GM21717 (cell line): ENCODE measurements around the gene TBC1D22A.

Experiments used
- ATAC-seq: cut with Tn5 transposase; IDR thresholded peaks from one replicate; pipeline ENCODE4 v1.9.1; 2021; ENCODE audit warnings: mild to moderate bottlenecking, moderate library complexity; ENCODE audit not compliant: unreplicated experiment

The TBC1D22A gene

DNA sequence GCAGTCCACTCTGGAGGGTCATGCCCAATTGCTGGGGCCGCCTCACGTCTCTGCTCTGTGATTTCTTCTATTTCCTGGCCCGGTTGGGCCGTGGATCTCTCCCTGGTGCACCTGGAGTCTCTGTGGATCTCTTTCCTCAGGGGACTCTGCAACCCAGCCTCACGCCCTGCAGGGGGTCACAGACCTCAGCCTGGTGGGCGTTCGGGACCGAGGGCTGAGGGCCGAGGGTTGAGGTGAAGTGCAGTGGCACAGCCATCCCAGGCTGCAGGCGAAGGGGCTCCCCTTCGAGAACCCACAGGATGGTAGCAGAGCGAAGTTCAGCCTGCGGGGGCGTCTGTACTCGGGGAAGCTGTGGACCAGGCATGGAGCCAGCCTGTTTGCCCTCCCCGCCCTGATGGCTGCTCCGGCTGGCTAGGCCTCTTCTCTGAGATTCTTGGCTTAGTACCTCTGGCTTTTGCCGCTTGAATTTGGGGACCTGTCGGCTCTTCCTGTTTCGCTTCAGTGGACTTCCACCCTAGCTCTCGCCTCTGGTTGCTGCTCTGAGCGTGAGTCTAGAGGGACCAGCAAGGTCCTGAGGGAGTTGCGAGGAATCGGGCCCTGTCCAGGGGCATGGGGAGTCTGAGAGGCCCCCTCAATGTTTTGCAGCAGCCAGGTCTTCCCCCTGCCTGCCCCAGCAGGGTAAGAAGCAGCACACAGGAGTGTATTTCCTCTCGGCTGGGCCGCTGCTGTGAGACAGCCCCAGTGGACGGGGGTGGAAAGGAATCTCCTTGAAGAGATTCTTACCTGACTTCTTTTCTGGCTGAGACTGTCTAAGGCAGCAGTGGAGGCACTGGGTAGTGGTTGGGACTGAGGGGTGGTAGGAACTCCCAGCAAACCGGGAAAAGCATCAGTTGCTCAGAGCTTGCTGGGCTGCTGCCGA is 140.8 kb downstream of the TBC1D22A start:
- ATAC-seq: no peak

GRCh38 chr22:46905415-46905814 is 143.0 kb downstream of the TBC1D22A start:
- ATAC-seq: no peak

GRCh38 chr22:46905834-46906233 is 143.4 kb downstream of the TBC1D22A start:
- ATAC-seq: no peak

DNA sequence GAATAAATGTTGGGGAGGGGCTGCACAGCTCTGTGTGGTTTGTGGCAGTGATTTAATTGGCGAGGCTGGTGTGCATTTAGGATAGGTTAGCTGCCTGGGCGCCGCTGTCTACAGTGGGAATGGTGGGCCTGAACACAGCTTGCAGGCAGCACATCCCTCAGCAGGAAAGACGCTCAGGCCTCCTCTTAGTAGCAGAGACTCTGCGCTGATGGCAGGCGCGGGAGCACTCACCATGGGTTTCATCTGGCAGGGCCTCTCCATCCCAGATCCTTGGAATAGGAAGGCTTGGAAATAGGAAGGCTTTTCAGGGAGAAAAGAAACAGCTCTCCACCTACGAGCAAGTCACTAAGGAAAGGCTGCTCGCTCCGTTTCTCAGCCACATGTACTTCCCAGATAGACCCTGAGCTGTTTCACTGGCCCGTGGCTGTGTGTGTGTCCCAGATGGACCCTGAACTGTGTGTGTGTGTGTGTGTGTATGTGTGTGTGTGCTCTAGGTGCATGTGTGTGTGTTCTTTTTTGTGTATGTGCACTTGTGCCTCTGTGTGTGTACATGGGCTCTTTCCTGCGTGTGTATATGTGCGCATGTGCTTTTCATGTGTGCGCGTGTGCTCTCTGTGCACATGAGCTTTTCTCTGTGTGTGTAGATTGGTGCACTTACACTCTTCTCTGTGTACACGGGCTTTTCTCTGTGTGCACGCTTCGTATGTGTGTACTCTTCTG is 144.0 kb downstream of the TBC1D22A start:
- no peak for ATAC-seq

DNA sequence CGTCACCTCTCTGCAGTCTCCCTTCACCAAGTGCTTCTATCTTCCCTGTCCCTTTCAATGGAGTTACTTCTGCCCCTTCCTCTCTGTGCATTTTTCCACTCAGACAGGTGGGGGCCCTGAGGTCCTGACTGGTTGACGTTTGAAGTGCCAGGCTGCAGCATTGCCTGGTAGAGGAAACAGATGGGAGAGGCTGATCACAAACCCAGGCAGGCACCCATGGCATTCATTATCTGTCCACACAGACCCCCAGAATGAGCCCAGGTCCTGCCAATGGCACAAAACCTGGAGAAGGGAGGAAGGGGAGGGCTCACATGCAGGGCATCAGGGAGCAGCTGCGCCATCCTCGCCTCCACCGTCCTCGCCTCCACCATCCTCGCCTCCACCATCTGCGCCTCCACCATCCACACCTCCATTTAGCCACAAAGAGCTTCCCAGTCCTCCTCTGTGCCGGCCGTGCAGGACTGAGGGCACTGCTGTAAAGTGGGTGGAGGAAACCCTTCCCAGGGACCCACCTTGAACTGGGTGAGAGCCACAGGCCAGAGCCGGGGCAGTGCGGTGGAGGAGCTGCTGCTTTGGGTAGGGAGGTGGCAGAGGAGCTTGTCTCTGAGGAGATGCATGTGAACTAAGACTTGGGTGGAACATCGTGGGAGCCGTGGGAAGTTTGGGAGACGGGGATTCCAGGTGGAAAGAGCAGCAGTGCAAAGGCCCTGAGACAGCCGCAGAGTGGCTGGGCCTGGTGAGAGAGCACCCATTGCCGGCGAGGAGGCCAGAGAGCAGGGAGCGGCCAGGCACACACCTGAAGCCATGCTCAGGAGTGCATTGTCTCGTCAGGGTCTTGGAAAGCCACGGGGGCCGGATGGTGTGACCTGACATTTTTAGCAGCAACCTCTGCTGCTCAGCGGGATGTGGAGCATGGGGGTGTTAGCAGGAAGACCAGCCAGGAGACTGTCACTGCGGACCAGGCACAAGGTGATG is 145.1 kb downstream of the TBC1D22A start:
- ATAC-seq: no peak

DNA sequence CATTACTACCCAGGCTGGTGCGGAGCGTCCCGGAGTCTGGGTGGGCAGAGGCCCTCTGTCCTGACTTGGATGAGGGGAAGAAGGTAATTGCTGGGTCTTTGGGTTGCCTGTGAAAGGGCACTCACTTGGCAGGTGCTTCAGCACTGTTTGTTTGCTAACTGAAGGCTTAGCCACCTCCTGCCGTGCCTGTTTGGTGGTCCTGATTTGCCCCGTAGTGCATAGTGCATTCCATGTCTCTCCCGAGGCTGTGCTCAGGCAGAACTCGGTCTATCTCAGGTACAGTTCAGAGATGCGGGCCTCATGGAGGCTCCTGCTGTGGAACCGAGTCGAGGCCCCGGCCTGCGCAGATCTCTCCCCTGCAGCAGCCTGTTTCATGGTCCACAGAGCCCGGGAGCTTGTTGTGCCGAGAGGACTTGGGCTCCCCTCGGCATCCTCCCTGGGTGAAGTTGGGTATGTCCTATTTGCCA is 146.2 kb downstream of the TBC1D22A start:
- no peak for ATAC-seq

DNA sequence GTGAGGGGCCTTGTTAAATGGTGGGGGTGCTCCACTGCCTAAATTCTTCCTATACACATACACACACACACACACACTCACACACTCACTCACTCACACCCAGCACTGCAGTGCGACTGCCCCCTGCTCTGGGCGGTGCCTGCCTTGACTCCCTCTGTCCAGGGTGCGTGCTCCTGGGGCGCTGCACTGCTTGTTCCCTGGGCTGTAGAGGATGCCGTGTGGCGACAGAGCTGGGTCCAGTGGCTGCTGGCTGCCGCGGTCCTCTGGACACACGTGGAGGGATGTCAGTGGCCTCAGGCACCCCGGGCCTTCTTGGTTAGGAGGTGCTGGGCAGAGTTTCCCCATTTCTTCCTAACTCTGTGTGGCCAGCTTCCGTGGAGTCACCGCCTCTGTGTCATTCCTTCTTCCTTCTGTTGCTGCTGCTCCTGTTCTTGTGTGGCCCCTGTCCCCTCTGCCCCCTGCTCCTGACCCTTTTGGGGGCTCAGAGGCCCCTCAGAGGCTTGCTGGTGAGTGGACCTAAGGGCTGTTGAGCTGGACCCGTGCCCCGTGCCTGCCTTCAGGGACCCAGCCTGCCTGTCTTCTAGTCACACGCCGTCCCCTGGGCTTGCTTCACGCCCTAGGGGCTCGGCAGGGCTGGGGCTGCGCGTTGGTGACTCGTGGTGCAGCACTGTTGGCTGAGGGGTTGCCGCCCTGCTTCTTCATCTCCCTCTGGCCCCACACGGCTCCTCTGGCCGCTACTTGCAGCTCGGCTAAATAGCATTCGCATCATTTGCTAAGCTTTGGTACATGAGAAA is 147.0 kb downstream of the TBC1D22A start:
- no peak for ATAC-seq

- no peak for ATAC-seq
Observed at GRCh38 chr22:46910624-46911023, 148.2 kb downstream of the TBC1D22A start.

GRCh38 chr22:46911346-46911745 is 148.9 kb downstream of the TBC1D22A start:
- no peak for ATAC-seq

DNA sequence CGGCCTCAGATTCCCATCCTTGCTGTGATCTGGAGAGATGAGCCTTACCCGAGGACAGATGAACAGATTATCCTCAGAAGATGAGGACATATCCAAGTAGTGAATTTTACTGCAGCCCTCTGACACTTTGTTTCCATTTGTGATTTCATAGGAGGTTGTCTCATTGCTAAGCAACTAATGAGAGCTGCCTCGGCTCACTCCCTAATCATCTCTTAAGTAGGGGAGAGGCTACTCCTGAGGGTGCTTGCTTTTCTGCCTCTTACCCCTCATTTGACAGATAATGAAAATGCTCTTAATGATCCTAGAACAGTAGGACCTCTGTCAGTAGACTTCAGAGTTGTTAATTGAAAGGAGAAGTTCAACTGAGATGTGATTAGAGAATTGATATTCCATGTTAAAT is 150.9 kb downstream of the TBC1D22A start:
- ATAC-seq: no peak

- no peak for ATAC-seq
Observed at GRCh38 chr22:46914481-46914880, 152.0 kb downstream of the TBC1D22A start.

- no peak for ATAC-seq
Observed at GRCh38 chr22:46914916-46915894, 152.8 kb downstream of the TBC1D22A start.

DNA sequence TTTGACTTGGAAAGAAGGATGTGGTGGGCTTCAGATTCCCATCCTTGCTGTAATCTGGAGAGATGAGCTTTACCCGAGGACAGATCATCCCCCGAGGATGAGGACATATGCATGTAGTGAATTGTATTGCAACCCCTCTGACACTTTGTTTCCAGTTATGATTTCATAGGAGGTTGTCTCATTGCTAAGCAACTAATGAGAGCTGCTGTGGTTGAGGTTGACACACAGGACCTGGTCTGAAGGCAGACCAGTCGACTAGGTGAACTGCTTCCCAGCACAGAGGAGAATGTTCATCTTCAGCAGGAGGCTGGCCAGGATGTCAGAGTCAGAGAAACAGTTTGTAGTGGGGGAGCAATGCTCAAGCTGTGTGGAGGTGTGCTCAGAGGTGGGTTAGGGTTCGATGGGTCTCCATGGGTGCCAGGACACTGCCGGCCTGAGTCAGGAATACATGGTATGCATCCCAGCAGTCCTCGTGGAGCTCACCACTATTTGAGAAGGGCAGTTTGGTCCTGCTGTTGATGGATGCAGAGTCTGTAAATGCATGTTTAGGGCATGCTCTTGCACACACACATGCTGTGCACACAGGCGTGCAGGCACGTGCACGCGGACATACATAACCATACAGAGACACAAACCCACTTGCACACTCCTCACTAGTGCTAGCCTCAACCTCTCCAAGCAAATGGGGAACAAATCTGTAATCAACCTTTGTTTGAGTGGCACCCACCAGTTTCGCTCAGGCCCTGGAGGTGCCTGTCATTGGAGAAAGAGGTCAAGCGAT is 153.7 kb downstream of the TBC1D22A start:
- no peak for ATAC-seq

- ATAC-seq: no peak
Observed at GRCh38 chr22:46916886-46917770, 154.7 kb downstream of the TBC1D22A start.

DNA sequence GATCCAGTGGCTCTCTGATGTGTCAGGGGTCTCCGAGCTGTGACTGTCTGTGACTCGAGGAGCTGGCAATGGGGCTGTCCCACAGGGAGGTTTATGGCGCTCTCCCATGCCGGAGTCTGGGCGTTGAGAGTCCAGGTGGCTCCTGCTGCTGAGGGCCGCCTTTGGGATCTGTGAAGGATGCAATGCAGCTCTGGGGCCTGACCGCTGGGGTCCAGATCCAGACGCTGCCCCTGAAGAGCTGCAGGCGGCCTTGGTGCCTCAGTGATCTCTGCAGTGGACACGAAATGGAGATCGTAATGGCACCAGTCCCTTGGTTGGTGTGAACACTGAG is 155.3 kb downstream of the TBC1D22A start:
- no peak for ATAC-seq

- no peak for ATAC-seq
Observed at GRCh38 chr22:46918197-46918596, 155.7 kb downstream of the TBC1D22A start.

DNA sequence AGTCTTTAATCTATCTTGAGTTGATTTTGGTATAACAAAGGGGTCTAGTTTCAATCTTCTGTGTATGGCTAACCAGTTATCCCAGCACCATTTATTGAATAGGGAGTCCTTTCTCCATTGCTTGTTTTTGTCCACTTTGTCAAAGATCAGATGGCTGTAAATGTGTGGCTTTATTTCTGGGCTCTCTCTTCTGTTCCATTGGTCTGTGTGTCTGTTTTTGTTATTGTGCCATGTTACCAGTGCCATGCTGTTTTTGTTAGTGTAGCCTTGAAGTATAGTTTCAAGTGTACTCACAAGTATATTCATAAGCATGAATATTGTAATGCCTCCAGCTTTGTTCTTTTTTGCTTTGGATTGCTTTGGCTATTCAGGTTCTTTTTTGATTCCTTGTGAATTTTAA is 159.6 kb downstream of the TBC1D22A start:
- ATAC-seq: no peak
